GM06990 (cell line): Measurements from ENCODE around the gene SPEF2.

Experiments used
- DNase-seq: peaks from one replicate; pipeline ENCODE4 v3.0.0-alpha.2; 2011; ENCODE audit not compliant: insufficient read length; ENCODE audit errors: extremely low read depth
- H3K27me3 ChIP-seq: replicated peaks from 2 replicates; pipeline ENCODE4 v1.6.0; 2011; ENCODE audit warnings: low read length; ENCODE audit not compliant: control insufficient read depth, insufficient read depth
- H3K36me3 ChIP-seq: 2 replicates; pipeline ENCODE4 v1.5.1; 2011; ENCODE audit warnings: low read length; ENCODE audit not compliant: control insufficient read depth, insufficient read depth
- H3K4me3 ChIP-seq: replicated peaks from 2 replicates; pipeline ENCODE4 v1.5.1; 2011; ENCODE audit warnings: low read depth, mild to moderate bottlenecking, control low read depth, low read length
- TF ChIP-seq, protein P1 (sequence below): IDR thresholded peaks from 2 replicates; pipeline ENCODE4 v1.5.1; 2011; ENCODE audit warnings: low read length, control low read depth, mild to moderate bottlenecking, inconsistent platforms; ENCODE audit not compliant: insufficient read depth, poor library complexity, severe bottlenecking

Gene SPEF2

DNA sequence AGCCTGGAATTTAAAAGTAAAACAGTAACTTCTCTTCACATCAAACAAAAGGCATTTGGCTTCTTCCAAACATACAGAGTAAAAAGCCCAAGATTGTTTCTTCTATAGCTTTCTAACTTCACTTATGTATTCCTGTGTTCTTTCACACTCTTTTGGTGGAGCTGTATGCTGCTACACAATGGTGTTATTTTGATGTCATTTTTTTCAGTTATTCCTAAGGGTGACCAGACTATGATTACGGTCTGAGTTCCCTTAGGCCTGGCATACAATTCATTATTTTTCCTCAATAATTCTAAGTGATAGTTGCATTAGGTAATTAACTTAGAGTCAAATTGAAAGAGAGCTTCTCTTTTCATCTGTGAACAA, 172.8 kb downstream of the SPEF2 start:
- no peak for DNase-seq
- Histone ChIP-seq H3K4me3 (no peak overlapping the region), H3K27me3 (no peaks in the 10 kb centered on the region), H3K36me3 (no peaks in the 10 kb centered on the region)
- TF ChIP-seq, protein P1, sequence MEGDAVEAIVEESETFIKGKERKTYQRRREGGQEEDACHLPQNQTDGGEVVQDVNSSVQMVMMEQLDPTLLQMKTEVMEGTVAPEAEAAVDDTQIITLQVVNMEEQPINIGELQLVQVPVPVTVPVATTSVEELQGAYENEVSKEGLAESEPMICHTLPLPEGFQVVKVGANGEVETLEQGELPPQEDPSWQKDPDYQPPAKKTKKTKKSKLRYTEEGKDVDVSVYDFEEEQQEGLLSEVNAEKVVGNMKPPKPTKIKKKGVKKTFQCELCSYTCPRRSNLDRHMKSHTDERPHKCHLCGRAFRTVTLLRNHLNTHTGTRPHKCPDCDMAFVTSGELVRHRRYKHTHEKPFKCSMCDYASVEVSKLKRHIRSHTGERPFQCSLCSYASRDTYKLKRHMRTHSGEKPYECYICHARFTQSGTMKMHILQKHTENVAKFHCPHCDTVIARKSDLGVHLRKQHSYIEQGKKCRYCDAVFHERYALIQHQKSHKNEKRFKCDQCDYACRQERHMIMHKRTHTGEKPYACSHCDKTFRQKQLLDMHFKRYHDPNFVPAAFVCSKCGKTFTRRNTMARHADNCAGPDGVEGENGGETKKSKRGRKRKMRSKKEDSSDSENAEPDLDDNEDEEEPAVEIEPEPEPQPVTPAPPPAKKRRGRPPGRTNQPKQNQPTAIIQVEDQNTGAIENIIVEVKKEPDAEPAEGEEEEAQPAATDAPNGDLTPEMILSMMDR: no peak

DNA sequence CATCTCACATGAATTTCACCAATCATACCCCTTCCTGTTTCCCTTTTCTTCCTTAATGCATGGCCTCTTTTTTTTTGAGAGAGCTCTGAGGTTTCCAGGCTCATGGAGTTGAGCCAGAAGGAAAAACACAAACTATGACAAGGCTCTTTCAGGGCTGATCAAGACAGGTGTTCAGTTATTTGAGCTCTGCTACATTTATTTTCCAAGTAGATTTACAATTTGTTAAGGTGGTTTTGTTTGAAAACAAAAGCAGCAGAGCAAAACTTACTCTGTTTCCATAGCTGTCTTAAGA, 176.6 kb downstream of the SPEF2 start:
- TF ChIP-seq, protein P1: no peak
- no peaks in the 10 kb centered on the region for H3K27me3 ChIP-seq
- no peak for DNase-seq
- H3K4me3 ChIP-seq: no peak overlapping the region
- no peaks in the 10 kb centered on the region for H3K36me3 ChIP-seq

GRCh38 chr5:35794684-35795375, 177.2 kb downstream of the SPEF2 start:
- Histone ChIP-seq H3K4me3 (no peak overlapping the region), H3K27me3 (no peaks in the 10 kb centered on the region), H3K36me3 (no peaks in the 10 kb centered on the region)
- TF ChIP-seq, protein P1: no peak
- no peak for DNase-seq

- DNase-seq: no peak
- TF ChIP-seq, protein P1: no peak
- no peak overlapping the region for H3K4me3 ChIP-seq
- no peaks in the 10 kb centered on the region for H3K36me3 ChIP-seq
- H3K27me3 ChIP-seq: no peaks in the 10 kb centered on the region
Measured at GRCh38 chr5:35799181-35799580, 181.5 kb downstream of the SPEF2 start.

GRCh38 chr5:35799753-35800152, 182.1 kb downstream of the SPEF2 start:
- no peak for DNase-seq
- TF ChIP-seq, protein P1: no peak
- no peaks in the 10 kb centered on the region for H3K36me3 ChIP-seq
- H3K27me3 ChIP-seq: no peaks in the 10 kb centered on the region
- no peak overlapping the region for H3K4me3 ChIP-seq

- TF ChIP-seq, protein P1: no peak
- no peaks in the 10 kb centered on the region for H3K27me3 ChIP-seq
- no peak for DNase-seq
- H3K36me3 ChIP-seq: no peaks in the 10 kb centered on the region
- no peak overlapping the region for H3K4me3 ChIP-seq
Measured at GRCh38 chr5:35803191-35803651, 185.6 kb downstream of the SPEF2 start.
